ENCODE data around the gene MGAT5B.

MGAT5B gene

GRCh38 chr17:76986365-76986764 is 118.2 kb downstream of the MGAT5B start:
- no peaks in the 10 kb centered on the region for H3K9me3 ChIP-seq (replicated peaks; ENCODE audit: insufficient read depth, low read length)
- no peak overlapping the region for H3K27ac ChIP-seq (ENCODE audit: low read length)
- no peaks in the 10 kb centered on the region for H3F3A ChIP-seq (ENCODE audit: insufficient read depth, low read length)
- no peaks in the 10 kb centered on the region for H3K79me2 ChIP-seq (ENCODE audit: low read length)
- no peak overlapping the region for H2AFZ ChIP-seq (ENCODE audit: low read length)
- no peaks in the 10 kb centered on the region for H3K9me2 ChIP-seq (replicated peaks; ENCODE audit: insufficient read depth, low read length)
- H4K20me1 ChIP-seq (ENCODE audit: insufficient read depth, low read length) = no peaks in the 10 kb centered on the region
- H3K27me3 ChIP-seq (replicated peaks; ENCODE audit: insufficient read depth, low read length) = no peaks in the 10 kb centered on the region; the same call in 1 of the 2 replicates
- no peaks in the 10 kb centered on the region for H3K4me1 ChIP-seq (ENCODE audit: low read length)
- H3K36me3 ChIP-seq (replicated peaks; ENCODE audit: insufficient read depth, low read length) = no peaks in the 10 kb centered on the region
- no peak for DNase-seq
- H3K9ac ChIP-seq (ENCODE audit: low read length) = no peak overlapping the region
- H3K4me2 ChIP-seq (ENCODE audit: low read depth, low read length) = no peak overlapping the region
- TF ChIP-seq EZH2phosphoT487 (IDR thresholded peaks at IDR 0.05; ENCODE audit: low read length) (no peak), CTCF (IDR thresholded peaks at IDR 0.05; ENCODE audit: low read length) (no peak), EZH2 (optimal IDR thresholded peaks at IDR 0.05; ENCODE audit: low read depth, low read length) (no peak)
- no peak overlapping the region for H3K4me3 ChIP-seq (ENCODE audit: low read length)

GRCh38 chr17:76987486-76988093 is 119.4 kb downstream of the MGAT5B start:
- Histone ChIP-seq H3K79me2 (ENCODE audit: low read length) (no peaks in the 10 kb centered on the region), H2AFZ (ENCODE audit: low read length) (no peak overlapping the region), H3F3A (ENCODE audit: insufficient read depth, low read length) (no peaks in the 10 kb centered on the region), H3K4me2 (ENCODE audit: low read depth, low read length) (no peak overlapping the region), H3K9me2 (replicated peaks; ENCODE audit: insufficient read depth, low read length) (no peaks in the 10 kb centered on the region), H3K4me1 (ENCODE audit: low read length) (no peaks in the 10 kb centered on the region), H3K36me3 (replicated peaks; ENCODE audit: insufficient read depth, low read length) (no peaks in the 10 kb centered on the region), H3K9ac (ENCODE audit: low read length) (no peak overlapping the region), H3K27me3 (replicated peaks; ENCODE audit: insufficient read depth, low read length) (peaks cover 2% of the 10 kb centered on the region), H3K4me3 (ENCODE audit: low read length) (no peak overlapping the region), H3K9me3 (replicated peaks; ENCODE audit: insufficient read depth, low read length) (no peaks in the 10 kb centered on the region), H3K27ac (ENCODE audit: low read length) (no peak overlapping the region), H4K20me1 (ENCODE audit: insufficient read depth, low read length) (no peaks in the 10 kb centered on the region)
- no peak for DNase-seq
- TF ChIP-seq CTCF (IDR thresholded peaks at IDR 0.05; ENCODE audit: low read length) = no peak
- TF ChIP-seq EZH2phosphoT487 (IDR thresholded peaks at IDR 0.05; ENCODE audit: low read length) = no peak
- no peak for TF ChIP-seq EZH2 (optimal IDR thresholded peaks at IDR 0.05; ENCODE audit: low read depth, low read length)

GRCh38 chr17:76988796-76989195 is 120.6 kb downstream of the MGAT5B start:
- Histone ChIP-seq H3K79me2 (ENCODE audit: low read length) (no peaks in the 10 kb centered on the region), H3K4me2 (ENCODE audit: low read depth, low read length) (no peak overlapping the region), H3K9me3 (replicated peaks; ENCODE audit: insufficient read depth, low read length) (no peaks in the 10 kb centered on the region), H3K4me1 (ENCODE audit: low read length) (no peaks in the 10 kb centered on the region), H3F3A (ENCODE audit: insufficient read depth, low read length) (no peaks in the 10 kb centered on the region), H2AFZ (ENCODE audit: low read length) (no peak overlapping the region), H3K27ac (ENCODE audit: low read length) (no peak overlapping the region), H4K20me1 (ENCODE audit: insufficient read depth, low read length) (no peaks in the 10 kb centered on the region), H3K9ac (ENCODE audit: low read length) (no peak overlapping the region), H3K27me3 (replicated peaks; ENCODE audit: insufficient read depth, low read length) (peaks cover 3% of the 10 kb centered on the region), H3K36me3 (replicated peaks; ENCODE audit: insufficient read depth, low read length) (no peaks in the 10 kb centered on the region), H3K9me2 (replicated peaks; ENCODE audit: insufficient read depth, low read length) (no peaks in the 10 kb centered on the region), H3K4me3 (ENCODE audit: low read length) (no peak overlapping the region)
- DNase-seq = no peak
- TF ChIP-seq EZH2phosphoT487 (IDR thresholded peaks at IDR 0.05; ENCODE audit: low read length) (no peak), EZH2 (optimal IDR thresholded peaks at IDR 0.05; ENCODE audit: low read depth, low read length) (no peak), CTCF (IDR thresholded peaks at IDR 0.05; ENCODE audit: low read length) (no peak)
